ENCODE results near the gene HORMAD2. TPM values are rescaled to one million over a fixed set of nuclear protein-coding genes. Genes with fewer than 3 reads are reported as not detected.

Gene HORMAD2
- total and polyA plus RNA-seq, 2 donors (not counting 3 experiments of a cell fraction or from before 2014, with no cell fraction given) = not detected

DNA sequence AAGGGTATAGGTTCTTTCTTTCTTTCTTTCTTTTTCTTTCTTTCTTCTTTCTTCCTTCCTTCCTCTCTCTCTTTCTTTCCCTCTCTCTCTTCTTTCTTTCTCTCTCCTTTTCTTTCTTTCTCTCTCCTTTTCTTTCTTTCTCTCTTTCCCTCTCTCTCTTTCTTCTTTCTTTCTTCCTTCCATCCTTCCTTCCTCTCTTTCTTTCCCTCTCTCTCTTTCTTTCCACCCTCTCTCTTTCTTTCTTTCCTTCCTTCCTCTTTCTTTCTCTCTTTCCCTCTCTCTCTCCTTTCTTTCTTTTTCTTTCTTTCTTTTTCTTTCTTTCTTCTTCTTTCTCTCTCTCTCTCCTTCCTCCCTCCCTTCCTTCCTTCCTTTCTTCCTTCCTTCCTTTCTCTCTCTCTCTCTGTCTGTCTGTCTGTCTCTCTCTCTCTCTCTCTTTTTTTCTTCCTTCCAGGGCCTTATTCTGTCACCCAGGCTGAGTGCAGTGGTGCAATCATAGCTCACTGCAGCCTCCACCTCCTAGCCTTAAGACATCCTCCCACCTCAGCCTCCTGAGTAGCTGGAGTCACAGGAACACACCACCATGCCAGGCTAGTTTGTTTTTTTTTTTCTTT is 139.5 kb downstream of the HORMAD2 start:
- Histone ChIP-seq H3K4me1 (ENCODE audit: control insufficient read depth, extremely low read depth, insufficient read depth, low read length) (no peaks in the 10 kb centered on the region), H3K9me3 (replicated peaks; ENCODE audit: control insufficient read depth, insufficient read depth, low read length) (no peaks in the 10 kb centered on the region), H3K4me2 (ENCODE audit: insufficient read depth, low read length) (no peak overlapping the region), H3K79me2 (ENCODE audit: control insufficient read depth, insufficient read depth, low read length) (no peaks in the 10 kb centered on the region), H3K9me1 (replicated peaks; ENCODE audit: control insufficient read depth, extremely low read depth, insufficient read depth, low read length) (no peaks in the 10 kb centered on the region), H3K9ac (replicated peaks; ENCODE audit: extremely low read depth, insufficient read depth, low read length) (no peak overlapping the region), H4K20me1 (replicated peaks; ENCODE audit: control insufficient read depth, extremely low read depth, insufficient read depth, low read length) (no peaks in the 10 kb centered on the region), H2AFZ (ENCODE audit: low read depth, low read length) (no peak overlapping the region), H3K27me3 (ENCODE audit: control insufficient read depth in 2 of 2, insufficient read depth in 2 of 2, low read length in 2 of 2) (peaks cover 1 to 27% of the 10 kb centered on the region in 2 experiments), H3K4me3 (replicated peaks in 1 of 3; ENCODE audit: insufficient read depth in 1 of 3, low read depth in 1 of 3, low read length in 3 of 3) (no peak overlapping the region), H3K36me3 (ENCODE audit: control insufficient read depth in 2 of 2, extremely low read depth in 1 of 2, insufficient read depth in 2 of 2, low read length in 2 of 2) (no peaks in the 10 kb centered on the region), H3K27ac (ENCODE audit: insufficient read depth, low read depth, low read length) (no peak overlapping the region)
- intact Hi-C loops (cut with micrococcal nuclease) (no loop called here), dilution Hi-C loops (cut with MboI; ENCODE audit: extremely low pct_ligation_motif_present, low sequenced_read_pairs) (no loop called here)
- TF ChIP-seq, protein P1, sequence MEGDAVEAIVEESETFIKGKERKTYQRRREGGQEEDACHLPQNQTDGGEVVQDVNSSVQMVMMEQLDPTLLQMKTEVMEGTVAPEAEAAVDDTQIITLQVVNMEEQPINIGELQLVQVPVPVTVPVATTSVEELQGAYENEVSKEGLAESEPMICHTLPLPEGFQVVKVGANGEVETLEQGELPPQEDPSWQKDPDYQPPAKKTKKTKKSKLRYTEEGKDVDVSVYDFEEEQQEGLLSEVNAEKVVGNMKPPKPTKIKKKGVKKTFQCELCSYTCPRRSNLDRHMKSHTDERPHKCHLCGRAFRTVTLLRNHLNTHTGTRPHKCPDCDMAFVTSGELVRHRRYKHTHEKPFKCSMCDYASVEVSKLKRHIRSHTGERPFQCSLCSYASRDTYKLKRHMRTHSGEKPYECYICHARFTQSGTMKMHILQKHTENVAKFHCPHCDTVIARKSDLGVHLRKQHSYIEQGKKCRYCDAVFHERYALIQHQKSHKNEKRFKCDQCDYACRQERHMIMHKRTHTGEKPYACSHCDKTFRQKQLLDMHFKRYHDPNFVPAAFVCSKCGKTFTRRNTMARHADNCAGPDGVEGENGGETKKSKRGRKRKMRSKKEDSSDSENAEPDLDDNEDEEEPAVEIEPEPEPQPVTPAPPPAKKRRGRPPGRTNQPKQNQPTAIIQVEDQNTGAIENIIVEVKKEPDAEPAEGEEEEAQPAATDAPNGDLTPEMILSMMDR (IDR thresholded peaks at IDR 0.05; ENCODE audit: extremely low read depth in 1 of 2, insufficient read depth in 1 of 2, low read depth in 1 of 2, low read length in 2 of 2) = no peak
- TF ChIP-seq JUN (IDR thresholded peaks at IDR 0.05; ENCODE audit: borderline replicate concordance, insufficient read depth, insufficient read length, low read depth) (no peak), POLR2A (IDR thresholded peaks at IDR 0.05; ENCODE audit: low read depth, low read length) (no peak), EZH2 (IDR thresholded peaks at IDR 0.05; ENCODE audit: borderline replicate concordance, low read depth, low read length, severe bottlenecking) (no peak), GATA2 (IDR thresholded peaks at IDR 0.05; ENCODE audit: insufficient read depth, insufficient read length, low read depth, low read length) (no peak), MYC (IDR thresholded peaks at IDR 0.05; ENCODE audit: low read depth, low read length) (no peak), FOS (IDR thresholded peaks at IDR 0.05; ENCODE audit: borderline replicate concordance, insufficient read depth, low read length) (no peak), POLR2AphosphoS5 (IDR thresholded peaks at IDR 0.05; ENCODE audit: insufficient read depth, low read depth, low read length) (no peak)
- BruUV-seq (replicated peaks) = no TSS peak
- ChIA-PET CTCF (interaction anchor here (1.0 to 1.1 kb wide), 2 partner anchors 11 kb away, joined by 3 to 4 read pairs; no protein-coding TSS in a partner anchor), POLR2A (no interaction called here)
- no peak for DNase-seq (ENCODE audit: low read depth, low spot score)
- no peak for FAIRE-seq

All from endothelial cell of umbilical vein (primary cell).